Measurements from ENCODE around the gene DPYD.

GRCh38 chr1:97610748-97611147, 310.1 kb downstream of the DPYD start:
- TF ChIP-seq CTCF (IDR thresholded peaks at IDR 0.05; ENCODE audit: low read length) = no peak
- TF ChIP-seq EZH2 (IDR thresholded peaks at IDR 0.05; ENCODE audit: borderline replicate concordance, low read length) = no peak

Data from OCI-LY1 (cell line).